C4-2B (cell line): Measurements from ENCODE around the gene L3MBTL1.

ENCODE experiments used
- CTCF ChIP-seq: fragments of 450-650 bp; conservative IDR thresholded peaks from 2 replicates; pipeline ENCODE4 v1.5.1; 2017; ENCODE audit warnings: mild to moderate bottlenecking
- ZFX ChIP-seq: fragments of 450-650 bp; IDR thresholded peaks from 2 replicates; pipeline ENCODE4 v1.6.1; 2017

GRCh38 chr20:43571771-43572170 is 64.3 kb downstream of the L3MBTL1 start:
- no peak for TF ChIP-seq CTCF
- TF ChIP-seq ZFX: no peak
